RWPE2 (cell line): Measurements from ENCODE around the gene DSCAML1.

Experiments
- ATAC-seq: fragments of 200-7000 bp; cut with Tn5 transposase; 3 replicates; pipeline ENCODE4 v1.9.1; 2021; ENCODE audit warnings: low read depth
- DNase-seq: peaks from one replicate; pipeline ENCODE4 v3.0.0-alpha.2; 2020; ENCODE audit warnings: low spot score
- H3K27ac ChIP-seq: fragments of 450-650 bp; 2 replicates; pipeline ENCODE4 v1.5.1; 2017; ENCODE audit warnings: mild to moderate bottlenecking; ENCODE audit not compliant: poor library complexity, severe bottlenecking
- H3K27me3 ChIP-seq: fragments of 250-450 bp; sonication (Bioruptor Pico); 2 replicates; pipeline ENCODE4 v1.5.1; 2021; ENCODE audit warnings: mild to moderate bottlenecking, moderate library complexity; ENCODE audit not compliant: insufficient read depth, poor library complexity, severe bottlenecking
- H3K36me3 ChIP-seq: fragments of 250-450 bp; sonication (Bioruptor Pico); 2 replicates; pipeline ENCODE4 v1.5.1; 2020; ENCODE audit warnings: low read depth, mild to moderate bottlenecking, moderate library complexity
- H3K4me1 ChIP-seq: fragments of 250-450 bp; sonication (Bioruptor Pico); 2 replicates; pipeline ENCODE4 v1.5.1; 2021; ENCODE audit warnings: mild to moderate bottlenecking, moderate library complexity; ENCODE audit not compliant: insufficient read depth, poor library complexity, severe bottlenecking
- H3K4me3 ChIP-seq: fragments of 250-450 bp; sonication (Bioruptor Pico); 2 replicates; pipeline ENCODE4 v1.5.1; 2021; ENCODE audit warnings: mild to moderate bottlenecking, moderate library complexity; ENCODE audit not compliant: severe bottlenecking
- H3K9me3 ChIP-seq: fragments of 250-450 bp; sonication (Bioruptor Pico); 2 replicates; pipeline ENCODE4 v1.5.1; 2021; ENCODE audit warnings: mild to moderate bottlenecking, moderate library complexity; ENCODE audit not compliant: severe bottlenecking
- CTCF ChIP-seq: fragments of 450-650 bp; IDR thresholded peaks from one replicate; pipeline ENCODE4 v1.5.1; 2017; ENCODE audit warnings: mild to moderate bottlenecking, moderate library complexity; ENCODE audit not compliant: poor library complexity, severe bottlenecking

The DSCAML1 gene

GRCh38 chr11:117805045-117805444 is 8.0 kb upstream of the DSCAML1 start:
- Histone ChIP-seq H3K4me1 (no peaks in the 10 kb centered on the region), H3K36me3 (no peaks in the 10 kb centered on the region), H3K4me3 (no peak overlapping the region), H3K27me3 (peaks cover 12% of the 10 kb centered on the region), H3K27ac (no peak overlapping the region), H3K9me3 (no peaks in the 10 kb centered on the region)
- no peak for TF ChIP-seq CTCF
- ATAC-seq (no peak), DNase-seq (no peak)

GRCh38 chr11:117803896-117804295 is 6.9 kb upstream of the DSCAML1 start:
- DNase-seq (no peak), ATAC-seq (no peak)
- Histone ChIP-seq H3K27ac (no peak overlapping the region), H3K4me1 (no peaks in the 10 kb centered on the region), H3K36me3 (no peaks in the 10 kb centered on the region), H3K9me3 (no peaks in the 10 kb centered on the region), H3K4me3 (no peak overlapping the region), H3K27me3 (peaks cover 24% of the 10 kb centered on the region)
- no peak for TF ChIP-seq CTCF

GRCh38 chr11:117799634-117800033 is 2.6 kb upstream of the DSCAML1 start:
- peaks cover 62% of the 10 kb centered on the region for H3K27me3 ChIP-seq

GRCh38 chr11:117796456-117796871 is 552 bp downstream of the DSCAML1 start:
- Histone ChIP-seq H3K9me3 (no peaks in the 10 kb centered on the region), H3K27ac (no peak overlapping the region), H3K4me3 (no peak overlapping the region), H3K4me1 (no peaks in the 10 kb centered on the region), H3K36me3 (no peaks in the 10 kb centered on the region), H3K27me3 (peaks cover 73% of the 10 kb centered on the region)
- TF ChIP-seq CTCF: no peak
- ATAC-seq (no peak; the same call in 2 of the 3 replicates), DNase-seq (peak; percentile 34)

More at GRCh38 chr11:117799634-117800033, 2.6 kb upstream of the DSCAML1 start:
- Histone ChIP-seq H3K27ac (no peak overlapping the region), H3K9me3 (no peaks in the 10 kb centered on the region), H3K36me3 (no peaks in the 10 kb centered on the region), H3K4me3 (no peak overlapping the region), H3K4me1 (no peaks in the 10 kb centered on the region)
- ATAC-seq: no peak
- TF ChIP-seq CTCF: no peak
- no peak for DNase-seq

GRCh38 chr11:117795638-117796455 is 1.2 kb downstream of the DSCAML1 start:
- no peak for TF ChIP-seq CTCF
- no peaks in the 10 kb centered on the region for H3K9me3 ChIP-seq
- ATAC-seq (peak; percentile 43; the same call in 2 of the 3 replicates), DNase-seq (peak; percentile 54)
- no peaks in the 10 kb centered on the region for H3K36me3 ChIP-seq
- H3K4me1 ChIP-seq: no peaks in the 10 kb centered on the region
- H3K4me3 ChIP-seq: no peak overlapping the region
- peaks cover 69% of the 10 kb centered on the region for H3K27me3 ChIP-seq
- no peak overlapping the region for H3K27ac ChIP-seq
